ENCODE results near the gene ANKRD39.

The ANKRD39 gene

GRCh38 chr2:96857667-96858372 is at the start of gene ANKRD39:
TSS of gene ANKRD39 (minus strand) at chr2:96858016. CDS start at chr2:96857987, 29 bp downstream.
- peak within 1 kb of the TSS; percentile 78 for H3K4me3 ChIP-seq (ENCODE audit: low read length)
- TF ChIP-seq ZNF274 (IDR thresholded peaks at IDR 0.05; ENCODE audit: low read depth, low read length), result no peak

DNA sequence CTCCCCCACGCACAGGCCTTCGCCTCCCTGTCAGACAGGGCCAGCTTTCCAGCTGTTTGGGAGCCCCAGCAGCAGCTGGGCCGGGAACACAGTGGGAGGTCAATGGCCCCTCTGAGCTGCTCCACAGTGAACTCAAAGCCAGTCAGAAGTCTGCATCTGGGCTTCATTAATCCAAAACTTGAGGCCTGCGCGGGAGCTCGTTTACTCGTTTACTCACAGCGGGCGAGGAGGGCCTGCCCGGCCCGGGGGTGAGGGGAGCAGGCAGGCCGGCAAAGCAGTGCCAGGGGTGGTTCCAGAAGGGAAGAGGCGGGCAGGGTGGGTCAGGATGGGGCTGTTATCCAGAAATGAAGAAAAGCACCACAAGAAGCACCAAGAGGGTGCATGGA is 48.9 kb upstream of the ANKRD39 start:
- H3K4me3 ChIP-seq (ENCODE audit: low read length), result no peak overlapping the region
- TF ChIP-seq ZNF274 (IDR thresholded peaks at IDR 0.05; ENCODE audit: low read depth, low read length), result no peak

DNA sequence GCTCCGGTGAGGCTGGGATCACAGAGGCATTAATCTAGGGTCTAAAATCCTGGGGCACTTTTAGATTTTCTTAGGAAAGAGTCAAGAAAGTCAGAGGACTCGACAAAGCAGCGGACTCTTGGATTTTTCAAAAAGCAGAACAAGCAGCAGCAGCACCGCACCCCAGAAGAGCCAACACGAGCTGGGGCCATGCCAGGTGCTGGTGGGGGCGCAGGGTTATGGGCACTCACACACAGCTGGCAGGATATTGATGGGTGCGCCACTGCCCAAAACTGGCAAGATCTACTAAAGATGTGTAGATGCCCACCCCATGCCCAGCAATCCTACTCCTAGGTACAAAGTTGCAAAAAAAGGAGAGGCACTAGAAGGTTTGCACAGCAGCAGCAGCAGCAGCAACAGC is 46.0 kb upstream of the ANKRD39 start:
- no peak overlapping the region for H3K4me3 ChIP-seq (ENCODE audit: low read length)
- no peak for TF ChIP-seq ZNF274 (IDR thresholded peaks at IDR 0.05; ENCODE audit: low read depth, low read length)

GRCh38 chr2:96903318-96903717 is 45.5 kb upstream of the ANKRD39 start:
- H3K4me3 ChIP-seq (ENCODE audit: low read length), result no peak overlapping the region
- TF ChIP-seq ZNF274 (IDR thresholded peaks at IDR 0.05; ENCODE audit: low read depth, low read length), result no peak

GRCh38 chr2:96900237-96900636 is 42.4 kb upstream of the ANKRD39 start:
- H3K4me3 ChIP-seq (ENCODE audit: low read length), result no peak overlapping the region
- no peak for TF ChIP-seq ZNF274 (IDR thresholded peaks at IDR 0.05; ENCODE audit: low read depth, low read length)

DNA sequence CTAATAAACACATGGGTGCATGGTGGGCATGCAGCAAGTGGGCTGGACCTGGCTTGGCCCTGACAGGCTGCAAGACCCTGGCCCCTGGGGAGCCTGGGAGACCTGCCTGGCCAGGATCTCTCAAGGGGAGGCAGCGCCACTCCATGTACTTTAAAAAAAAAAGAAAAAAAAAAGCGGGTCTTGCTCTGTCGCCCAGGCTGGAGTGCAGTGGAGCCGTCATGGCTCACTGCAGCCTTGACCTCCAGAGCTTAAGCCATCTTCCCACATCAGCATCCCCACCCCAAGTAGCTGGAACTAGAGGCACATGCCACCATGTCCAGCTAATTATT is 41.6 kb upstream of the ANKRD39 start:
- TF ChIP-seq ZNF274 (IDR thresholded peaks at IDR 0.05; ENCODE audit: low read depth, low read length), result no peak
- H3K4me3 ChIP-seq (ENCODE audit: low read length), result no peak overlapping the region

- no peak overlapping the region for H3K4me3 ChIP-seq (ENCODE audit: low read length)
- TF ChIP-seq ZNF274 (IDR thresholded peaks at IDR 0.05; ENCODE audit: low read depth, low read length), result no peak
Observed at GRCh38 chr2:96898641-96899412, 41.0 kb upstream of the ANKRD39 start.

DNA sequence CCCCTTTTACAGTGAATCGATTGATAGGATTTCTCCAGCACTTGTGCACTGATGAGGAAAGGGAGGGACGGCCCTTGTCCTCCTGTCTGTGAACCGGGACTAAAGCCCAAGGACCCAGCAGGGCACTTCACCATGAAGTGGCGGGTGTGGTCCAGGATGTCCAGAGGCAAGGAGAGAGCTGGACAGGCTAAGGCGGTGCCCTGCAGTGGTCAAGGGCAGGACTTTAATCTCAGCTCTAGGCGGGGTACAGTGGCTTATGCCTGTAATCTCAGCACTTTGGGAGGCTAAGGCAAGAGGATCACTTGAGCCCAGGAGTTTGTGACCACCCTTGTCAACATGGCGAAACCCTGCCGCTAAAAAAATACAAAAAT is 40.3 kb upstream of the ANKRD39 start:
- TF ChIP-seq ZNF274 (IDR thresholded peaks at IDR 0.05; ENCODE audit: low read depth, low read length), result no peak
- no peak overlapping the region for H3K4me3 ChIP-seq (ENCODE audit: low read length)

GRCh38 chr2:96897491-96898134 is 39.8 kb upstream of the ANKRD39 start:
- H3K4me3 ChIP-seq (ENCODE audit: low read length), result no peak overlapping the region
- no peak for TF ChIP-seq ZNF274 (IDR thresholded peaks at IDR 0.05; ENCODE audit: low read depth, low read length)

GRCh38 chr2:96895746-96896651 is 38.2 kb upstream of the ANKRD39 start:
- TF ChIP-seq ZNF274 (IDR thresholded peaks at IDR 0.05; ENCODE audit: low read depth, low read length), result no peak

DNA sequence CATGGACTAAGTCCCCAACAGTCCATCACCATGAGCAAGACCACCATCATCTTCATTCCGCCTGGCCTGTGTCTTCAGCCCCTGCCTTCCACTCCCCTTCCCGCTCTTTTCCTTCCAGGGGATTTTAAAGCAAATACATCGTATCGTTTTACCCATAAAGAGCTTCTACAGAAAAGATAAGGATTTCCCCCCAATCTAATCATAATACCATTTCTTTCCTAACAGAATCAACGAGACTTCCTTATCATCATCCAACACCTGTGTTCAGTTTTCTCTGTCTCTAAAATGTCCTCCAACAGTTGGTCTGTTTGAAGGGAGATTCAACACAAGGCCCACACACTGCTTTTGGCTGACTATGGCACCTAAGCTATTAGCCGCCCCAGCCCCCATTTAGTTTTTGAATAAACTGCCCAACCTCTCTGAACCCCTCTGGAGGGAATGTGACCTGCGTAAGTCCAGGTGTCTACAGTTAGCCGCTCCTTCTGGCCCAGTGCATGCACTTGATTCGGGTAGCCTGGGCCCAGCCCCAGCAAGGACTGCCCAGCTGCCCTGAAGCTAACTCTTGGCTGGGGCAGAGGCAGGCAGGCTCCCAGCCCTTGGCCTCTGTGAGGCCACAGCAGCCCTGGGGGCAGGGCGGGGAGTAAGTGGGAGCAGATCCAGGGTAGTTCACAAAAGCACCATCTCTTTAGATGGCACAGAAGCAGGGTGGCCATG is 37.4 kb upstream of the ANKRD39 start:
- no peak for TF ChIP-seq ZNF274 (IDR thresholded peaks at IDR 0.05; ENCODE audit: low read depth, low read length)
- H3K4me3 ChIP-seq (ENCODE audit: low read length), result no peak overlapping the region

More at GRCh38 chr2:96895746-96896651, 38.2 kb upstream of the ANKRD39 start:
- H3K4me3 ChIP-seq (ENCODE audit: low read length), result no peak overlapping the region

DNA sequence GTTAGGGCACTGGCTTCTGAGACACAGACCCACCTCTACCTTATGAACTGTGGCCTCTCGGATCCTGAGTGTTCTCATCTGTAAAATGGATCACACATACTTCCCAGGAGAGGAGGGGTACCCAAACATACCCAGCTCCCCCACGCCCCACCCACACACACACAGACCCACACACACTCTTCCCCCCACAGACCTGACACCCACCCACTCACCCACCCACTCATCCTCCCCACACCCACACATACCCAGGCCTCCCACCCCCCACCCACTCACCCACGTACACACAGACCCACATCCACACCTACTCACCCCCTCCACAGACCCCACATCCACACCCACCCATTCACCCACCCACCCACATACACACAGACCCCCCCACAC is 36.3 kb upstream of the ANKRD39 start:
- TF ChIP-seq ZNF274 (IDR thresholded peaks at IDR 0.05; ENCODE audit: low read depth, low read length), result no peak
- no peak overlapping the region for H3K4me3 ChIP-seq (ENCODE audit: low read length)

- H3K4me3 ChIP-seq (ENCODE audit: low read length), result no peak overlapping the region
- TF ChIP-seq ZNF274 (IDR thresholded peaks at IDR 0.05; ENCODE audit: low read depth, low read length), result no peak
Observed at GRCh38 chr2:96893289-96894150, 35.7 kb upstream of the ANKRD39 start.
